Right kidney (tissue), 1 donor: ENCODE data around the gene KCNMB2.
"Not testable (repeated sequence)": the region's sequence is repeated elsewhere in the genome, so short reads cannot be mapped to it uniquely, and the experiment has no call there.

ENCODE experiments used
- DNase-seq: peaks from one replicate; pipeline ENCODE4 v3.0.0-alpha.2; 2016

KCNMB2 gene

DNA sequence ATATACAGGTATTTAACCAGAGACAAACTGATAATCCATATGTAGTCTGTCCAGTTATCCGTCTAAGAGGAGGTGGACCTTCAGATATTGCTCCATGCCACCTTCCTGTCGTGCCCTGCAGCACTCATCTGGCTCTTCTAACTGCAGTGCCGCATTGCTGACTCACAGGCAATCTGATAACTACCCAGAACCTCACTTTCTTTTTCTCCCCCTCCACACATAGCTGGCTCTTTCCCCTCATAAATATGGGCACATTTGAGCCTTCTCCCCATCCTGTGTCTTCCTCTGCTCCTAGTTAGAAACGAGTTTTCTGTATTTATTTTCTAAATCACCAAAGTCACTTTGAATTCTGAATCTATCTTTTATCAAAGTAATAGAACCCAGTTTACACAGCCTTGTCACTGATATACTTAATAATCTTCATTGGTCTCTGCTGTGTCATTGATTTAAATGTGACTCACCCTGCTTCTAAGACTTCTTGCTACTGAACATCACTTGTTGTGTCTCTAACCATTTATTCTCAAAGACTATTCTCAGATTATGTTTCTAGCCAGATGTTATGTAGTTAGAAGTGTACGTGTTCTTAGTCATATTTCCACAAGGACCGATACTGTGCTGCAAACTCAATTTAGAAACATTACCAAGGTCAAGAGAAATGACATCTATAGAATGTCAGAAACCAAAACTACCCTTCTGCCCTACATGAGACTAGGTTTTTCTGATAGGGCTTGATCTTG lies 17.4 kb upstream of the KCNMB2 start:
- DNase-seq = no peak

GRCh38 chr3:178519701-178520100 lies 16.5 kb upstream of the KCNMB2 start:
- no peak for DNase-seq

- DNase-seq = no peak
Measured at GRCh38 chr3:178520451-178520850, 15.8 kb upstream of the KCNMB2 start.

DNA sequence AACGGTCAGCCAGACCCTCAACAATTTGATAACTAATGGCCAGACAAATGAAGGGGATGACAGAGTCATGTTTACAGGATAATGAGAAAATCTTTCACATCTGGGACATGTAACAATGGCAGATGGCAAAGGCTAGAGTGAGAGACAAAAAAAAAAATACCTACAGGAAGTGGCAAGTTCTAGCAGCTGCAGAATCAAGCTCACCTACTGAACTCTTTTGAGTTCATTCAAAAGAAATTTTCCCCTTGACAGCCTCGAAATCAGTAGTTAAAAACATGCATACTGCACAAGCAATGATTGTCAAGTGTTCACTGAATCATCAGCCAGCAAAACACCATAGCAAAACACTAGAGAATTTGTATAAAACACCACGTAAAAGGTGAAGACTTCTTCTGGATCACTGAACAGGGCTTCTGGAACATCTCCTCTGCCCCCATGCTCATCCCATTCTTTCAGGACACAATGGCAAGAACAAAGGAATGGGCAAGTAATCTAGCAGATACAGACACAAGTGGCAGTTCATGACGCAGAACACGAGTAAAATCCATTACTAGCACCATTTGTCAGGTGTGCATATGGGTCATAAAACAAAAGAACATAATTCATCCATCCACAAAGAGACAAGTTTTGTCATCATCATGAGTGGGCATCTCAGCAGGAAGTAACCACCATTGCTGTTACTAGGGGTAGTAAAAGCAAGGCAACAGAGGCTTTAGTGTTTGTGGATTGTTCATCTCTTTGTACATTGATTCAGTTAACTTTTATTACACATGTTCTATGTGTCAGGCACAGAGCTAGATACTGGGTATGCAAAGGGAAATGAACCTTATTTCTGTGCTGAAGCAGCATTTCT lies 13.8 kb upstream of the KCNMB2 start:
- DNase-seq = no peak

- no peak for DNase-seq
Measured at GRCh38 chr3:178525251-178525650, 11.0 kb upstream of the KCNMB2 start.

DNA sequence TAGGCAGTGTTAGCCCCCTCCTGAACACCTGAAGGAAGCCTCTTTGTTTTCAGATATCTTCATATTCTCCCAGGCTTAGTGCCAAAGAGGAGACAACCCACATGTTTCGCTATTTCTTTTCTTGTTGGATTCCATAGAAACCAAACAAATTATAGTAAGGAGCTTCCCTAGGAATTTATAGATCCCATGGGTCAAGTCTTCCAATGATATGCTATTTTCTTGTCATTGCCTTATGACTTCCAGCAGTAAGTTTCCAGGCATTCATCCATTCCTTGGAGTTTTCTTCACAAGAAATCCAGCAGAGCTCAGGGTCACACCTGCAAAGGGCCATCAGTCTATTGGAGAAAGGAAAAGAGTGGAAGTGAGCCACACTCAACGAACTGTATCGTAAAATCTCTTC lies 9.9 kb upstream of the KCNMB2 start:
- no peak for DNase-seq

GRCh38 chr3:178527981-178528380 lies 8.3 kb upstream of the KCNMB2 start:
- no peak for DNase-seq

DNA sequence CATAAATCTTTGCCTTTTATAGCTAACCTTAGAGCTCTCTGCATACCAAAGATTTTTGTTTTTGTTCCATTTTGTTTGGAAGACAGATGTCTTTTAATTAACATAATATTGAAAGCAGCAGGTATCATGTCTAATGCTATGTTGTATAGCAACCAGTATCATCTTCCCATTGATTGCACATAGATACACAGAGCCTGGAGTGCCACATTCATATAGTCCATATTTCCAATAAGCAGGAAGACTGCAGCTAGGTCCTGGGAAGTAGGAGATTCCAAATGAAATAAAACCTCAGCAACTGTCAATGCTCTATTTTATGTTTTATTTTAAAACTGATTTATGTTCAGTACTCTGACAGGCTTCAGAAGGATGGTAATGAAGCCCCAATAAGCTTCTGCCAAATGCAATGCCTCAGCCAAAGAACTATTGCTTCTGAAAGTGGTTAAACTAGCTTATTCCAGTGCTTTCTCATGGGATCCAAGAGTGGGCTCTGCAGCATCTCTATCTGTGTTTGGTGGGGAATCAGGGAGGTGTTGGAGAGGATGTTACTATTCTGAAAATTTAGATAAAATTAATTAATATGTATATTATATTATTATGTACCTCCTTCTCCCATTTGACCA lies 6.5 kb upstream of the KCNMB2 start:
- DNase-seq = no peak

DNA sequence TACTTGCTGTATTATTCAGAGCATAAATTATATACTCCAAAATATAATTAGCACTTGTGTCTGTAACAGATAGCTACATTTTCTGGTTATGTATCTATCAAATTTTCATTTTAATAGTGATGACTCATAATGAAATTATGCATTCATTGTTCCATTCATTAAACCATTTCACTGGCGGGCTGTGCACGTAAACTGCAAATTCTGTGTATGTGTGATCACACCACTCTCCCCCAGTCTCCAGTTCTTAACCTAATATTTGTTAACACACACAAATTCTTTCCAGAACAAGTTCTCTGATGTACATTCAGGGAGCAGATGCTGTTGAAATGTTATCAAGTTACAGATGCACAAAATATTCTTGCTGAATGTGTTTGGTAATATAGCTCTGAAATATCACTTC lies 3.8 kb upstream of the KCNMB2 start:
- DNase-seq = no peak

GRCh38 chr3:178537122-178537705 lies 978 bp downstream of the KCNMB2 start:
- DNase-seq = no peak

DNA sequence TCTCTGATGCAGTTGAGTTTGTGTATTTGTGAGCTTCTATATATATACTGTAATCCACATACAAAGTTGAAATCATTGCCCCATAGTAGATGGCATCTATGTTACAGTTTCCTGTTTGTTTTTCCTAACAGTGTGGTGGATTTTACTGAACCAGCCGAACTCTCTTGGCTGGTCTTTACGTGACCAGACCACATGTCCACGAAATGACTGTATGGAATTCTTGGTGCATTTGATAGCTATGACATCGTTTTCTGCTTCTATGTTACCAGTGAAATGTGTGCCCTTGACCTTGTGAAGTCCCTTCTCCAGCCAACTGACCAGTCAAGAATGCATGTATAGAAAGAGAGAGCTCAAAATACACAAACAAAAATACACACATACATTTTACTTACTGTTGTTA lies 1.8 kb downstream of the KCNMB2 start:
- no peak for DNase-seq

DNA sequence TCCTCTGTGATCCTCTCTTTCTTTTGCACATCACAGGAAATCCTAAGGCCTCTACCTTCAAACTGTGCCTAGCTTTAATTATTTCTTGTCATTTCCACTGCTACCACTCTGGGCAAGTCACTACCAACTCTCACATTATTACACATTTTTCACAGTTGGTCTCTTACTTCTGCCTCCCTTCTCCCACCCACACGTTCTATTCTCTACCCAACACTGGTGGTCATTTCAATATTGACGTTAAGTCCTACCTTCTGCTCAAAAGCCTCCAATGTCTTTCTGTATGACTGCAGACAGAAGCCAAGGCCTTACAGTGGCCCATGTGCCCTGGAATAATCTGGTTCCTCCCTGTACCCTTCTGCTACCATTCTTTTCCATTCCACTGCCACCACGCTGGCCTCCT lies 3.9 kb downstream of the KCNMB2 start:
- no peak for DNase-seq

DNA sequence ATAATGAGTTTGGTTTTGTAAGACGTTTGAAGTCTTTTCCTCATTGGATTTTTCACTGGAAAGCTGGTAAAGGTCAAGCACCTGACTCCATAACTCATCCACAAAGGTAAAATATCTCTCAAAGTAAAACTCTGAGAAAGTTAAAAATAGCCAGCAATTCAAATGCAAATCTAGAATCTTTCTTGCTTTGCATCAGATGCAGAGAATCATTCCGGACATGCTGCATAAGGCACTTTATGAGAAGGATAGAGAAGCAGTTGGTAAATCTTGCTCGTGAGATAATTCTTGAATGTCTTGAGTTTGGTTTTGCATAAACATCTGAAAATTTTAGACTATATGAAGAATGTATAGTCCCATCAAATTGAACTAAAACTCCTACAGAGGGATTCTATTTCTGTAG lies 9.1 kb downstream of the KCNMB2 start:
- DNase-seq = no peak

DNA sequence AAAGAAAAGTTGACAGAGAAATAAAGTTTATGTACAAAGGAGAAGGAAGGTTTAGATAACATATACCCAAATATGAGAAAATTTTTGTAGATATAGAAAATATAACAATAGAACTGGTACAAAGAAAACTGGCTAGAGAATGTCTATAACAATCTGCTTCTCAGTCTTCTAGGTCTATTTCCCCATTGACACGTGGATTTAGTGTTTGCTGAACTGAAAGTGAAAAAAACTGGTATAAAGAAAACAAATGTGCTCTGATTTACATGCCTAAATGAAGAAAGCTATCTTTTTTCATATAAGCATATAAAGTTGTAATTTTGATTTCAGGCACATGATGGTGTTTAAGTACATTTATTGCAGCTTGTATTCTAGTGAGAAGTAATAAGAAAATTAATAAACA lies 9.8 kb downstream of the KCNMB2 start:
- no peak for DNase-seq

- DNase-seq = not testable (repeated sequence)
Measured at GRCh38 chr3:178549426-178549825, 13.2 kb downstream of the KCNMB2 start.

DNA sequence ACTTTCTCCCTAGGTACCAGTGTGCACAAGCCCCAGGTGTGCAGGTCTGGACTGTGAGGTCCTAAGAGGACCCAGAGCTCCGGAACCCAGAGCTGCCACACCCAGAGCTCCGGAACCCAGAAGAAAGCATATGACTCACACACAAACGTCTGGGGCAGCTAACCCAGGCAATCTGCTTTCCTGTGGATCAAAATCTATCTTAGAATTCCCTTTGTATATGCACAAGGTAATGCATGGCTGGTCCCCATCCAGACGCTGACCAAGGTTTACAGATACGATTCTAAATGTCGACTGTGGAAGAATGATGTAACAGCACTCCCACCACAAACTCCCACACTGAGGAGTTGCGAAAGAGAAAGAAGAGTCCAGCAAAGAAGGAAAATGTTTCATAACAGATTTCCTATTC lies 15.7 kb downstream of the KCNMB2 start:
- DNase-seq = peak; percentile 17

DNA sequence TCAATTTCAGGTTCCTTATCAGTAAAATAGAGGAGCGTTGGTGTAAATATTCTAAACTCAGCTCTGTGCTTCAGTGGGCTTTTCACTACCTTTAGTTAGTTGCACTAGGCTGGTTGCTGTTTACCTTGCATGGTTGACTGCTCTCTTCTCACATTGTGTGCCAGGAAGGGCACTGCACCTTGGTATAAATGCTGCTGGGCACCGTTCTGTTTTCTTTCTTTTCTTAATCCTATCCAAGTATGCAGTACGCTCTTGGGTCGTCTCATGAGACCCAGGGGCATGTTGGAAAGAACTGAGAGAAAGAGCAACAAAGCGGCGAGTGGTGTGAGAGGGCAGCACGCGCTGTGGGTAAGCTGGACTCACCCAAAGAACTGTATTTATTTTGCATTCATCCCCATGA lies 22.4 kb downstream of the KCNMB2 start:
- peak; percentile 43 for DNase-seq

DNA sequence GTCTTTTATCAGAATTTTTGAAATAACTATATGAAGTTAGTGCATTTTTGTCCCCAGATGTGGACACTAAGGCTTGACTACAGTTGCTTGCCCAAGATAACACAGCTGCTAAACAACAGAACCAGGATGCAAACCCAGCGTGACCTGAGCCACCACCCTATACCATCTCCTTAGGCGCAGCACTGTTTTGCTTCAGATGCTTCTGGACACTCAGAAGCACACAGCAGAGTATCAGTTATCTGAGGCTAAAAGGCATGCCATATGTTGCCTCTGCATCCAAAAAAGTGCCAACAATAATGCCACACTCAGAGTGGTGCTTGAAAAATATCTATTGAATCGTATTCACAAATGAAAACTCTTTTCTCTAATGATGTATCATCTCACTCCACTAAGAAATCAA lies 24.5 kb downstream of the KCNMB2 start:
- no peak for DNase-seq

DNA sequence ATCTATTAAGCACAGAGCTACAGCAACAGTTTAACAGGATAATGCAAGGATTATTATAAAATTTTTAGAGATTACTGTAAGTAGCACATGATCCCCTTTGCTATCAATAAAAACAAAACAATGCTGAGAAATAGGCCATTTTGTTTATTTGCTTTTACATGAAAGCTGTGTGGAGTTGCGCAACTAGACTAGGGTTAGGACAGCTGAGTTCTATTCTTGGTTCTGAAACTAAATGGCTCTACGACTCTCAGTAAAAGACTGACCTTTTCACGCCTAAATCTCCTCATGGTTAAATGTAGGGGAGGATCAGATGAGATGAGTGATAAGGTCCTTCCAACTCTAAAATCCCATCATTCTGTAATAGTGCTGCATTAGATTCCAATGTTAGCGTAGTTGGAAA lies 25.0 kb downstream of the KCNMB2 start:
- no peak for DNase-seq

DNA sequence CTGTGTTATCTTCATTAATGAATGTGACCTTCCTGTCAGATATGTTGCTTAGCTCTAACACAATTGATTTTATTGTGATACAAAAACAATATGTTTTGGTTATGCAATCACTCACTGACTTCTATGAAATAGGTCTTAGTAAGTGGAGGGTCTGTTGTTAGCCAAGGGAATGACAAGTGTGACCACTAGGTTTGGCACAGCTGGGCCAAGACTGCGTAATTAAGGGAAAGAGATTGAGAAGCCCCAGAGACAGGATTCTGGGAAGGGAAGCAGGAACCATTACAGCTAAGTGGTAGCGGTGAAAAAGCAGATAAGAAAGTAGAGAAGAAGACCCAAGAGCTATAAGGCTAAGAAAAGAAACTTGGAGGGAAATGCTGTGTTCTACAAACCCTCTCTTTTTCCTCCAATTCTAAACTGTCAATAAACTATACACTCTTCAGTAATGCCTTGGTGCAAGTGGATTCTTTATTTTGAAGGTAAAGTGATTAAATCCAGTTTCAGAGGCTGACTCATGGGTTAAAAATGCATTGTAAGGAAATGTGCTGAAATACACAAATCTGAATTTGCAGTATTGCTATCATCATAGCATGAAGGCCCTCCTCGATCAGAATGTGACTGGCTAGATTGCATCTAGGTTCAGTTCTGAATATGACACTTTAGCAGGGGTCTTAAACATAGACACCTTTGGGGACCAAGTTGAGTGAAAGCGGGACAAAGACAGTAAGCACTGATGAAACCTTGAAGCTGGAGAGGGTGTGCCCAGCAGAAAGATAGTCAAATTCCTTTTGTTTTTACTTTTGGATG lies 26.1 kb downstream of the KCNMB2 start:
- no peak for DNase-seq

DNA sequence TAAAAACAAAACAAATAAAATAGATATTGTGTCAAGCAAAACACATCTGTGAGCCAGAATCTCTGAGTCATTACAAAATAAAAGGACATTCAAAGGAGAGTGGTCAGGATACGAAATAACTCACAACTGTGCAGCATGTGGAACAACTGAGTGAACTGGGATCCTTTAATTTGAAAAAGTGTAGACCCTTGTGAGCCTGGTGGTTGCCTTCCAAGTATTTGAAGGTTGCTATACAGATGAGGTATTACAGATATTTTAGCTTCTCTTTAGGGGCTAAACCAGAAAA lies 26.7 kb downstream of the KCNMB2 start:
- DNase-seq = no peak

DNA sequence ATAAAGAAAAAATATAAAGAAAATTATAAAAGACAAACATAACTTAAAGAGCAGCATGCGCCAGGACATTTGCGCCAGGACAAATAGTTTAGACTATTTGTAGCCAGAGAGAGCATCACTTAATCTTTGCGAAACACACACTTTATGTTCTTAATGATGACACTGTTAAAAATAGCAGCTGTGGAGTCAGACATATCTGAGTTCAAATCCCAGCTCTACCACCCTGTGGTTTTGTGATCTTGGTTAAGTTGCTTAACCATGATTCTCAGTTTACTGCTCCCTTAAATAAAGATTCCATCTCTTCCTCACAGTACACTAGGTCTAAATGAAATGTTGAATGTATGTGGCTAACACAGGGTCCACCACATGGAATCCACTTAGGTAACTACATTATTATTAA lies 31.4 kb downstream of the KCNMB2 start:
- no peak for DNase-seq
